H7 (cell line): ENCODE data around the gene CC2D2A. TPM values are rescaled to one million over a fixed set of nuclear protein-coding genes. Genes with fewer than 3 reads are reported as not detected.

Source experiments
- DNase-seq: peaks from one replicate; pipeline ENCODE4 v3.0.0; 2012
- H3K27me3 ChIP-seq: 2 replicates; pipeline ENCODE4 v1.6.0; 2011; ENCODE audit warnings: mild to moderate bottlenecking, low read length; ENCODE audit not compliant: control insufficient read depth, insufficient read depth
- H3K36me3 ChIP-seq: replicated peaks from 2 replicates; pipeline ENCODE4 v1.5.1; 2011; ENCODE audit warnings: low read length; ENCODE audit not compliant: control insufficient read depth, insufficient read depth
- H3K4me3 ChIP-seq: 2 replicates; pipeline ENCODE4 v1.5.1; 2011; ENCODE audit warnings: low read depth, mild to moderate bottlenecking, control low read depth, low read length, moderate library complexity; ENCODE audit not compliant: insufficient read depth
- total RNA-seq: library from RNA; depleted of rRNA; stranded (reverse); fragments of >200 nt; shearing (Covaris generic); gene quantifications from 2 replicates; pipeline ENCODE4 v1.2.3, GENCODE V29; 2014

CC2D2A gene
- total RNA-seq, 1 experiment from 2014 or later: 9.6 TPM

- Histone ChIP-seq H3K36me3 (no peaks in the 10 kb centered on the region), H3K4me3 (no peak overlapping the region), H3K27me3 (no peaks in the 10 kb centered on the region)
- DNase-seq: no peak
These were observed 13.2 kb downstream of the CC2D2A start for GRCh38 chr4:15482842-15483241.

- DNase-seq: no peak
- Histone ChIP-seq H3K4me3 (no peak overlapping the region), H3K27me3 (no peaks in the 10 kb centered on the region), H3K36me3 (no peaks in the 10 kb centered on the region)
These were observed 18.5 kb downstream of the CC2D2A start for GRCh38 chr4:15488136-15488535.

- Histone ChIP-seq H3K27me3 (no peaks in the 10 kb centered on the region), H3K36me3 (no peaks in the 10 kb centered on the region), H3K4me3 (no peak overlapping the region)
- DNase-seq: no peak
These were observed 19.2 kb downstream of the CC2D2A start for GRCh38 chr4:15488658-15489470.

GRCh38 chr4:15489551-15489950 is 19.9 kb downstream of the CC2D2A start:
- no peaks in the 10 kb centered on the region for H3K36me3 ChIP-seq
- H3K27me3 ChIP-seq: no peaks in the 10 kb centered on the region
- no peak overlapping the region for H3K4me3 ChIP-seq
- DNase-seq: no peak

- Histone ChIP-seq H3K36me3 (no peaks in the 10 kb centered on the region), H3K4me3 (no peak overlapping the region), H3K27me3 (no peaks in the 10 kb centered on the region)
- DNase-seq: no peak
These were observed 23.7 kb downstream of the CC2D2A start for GRCh38 chr4:15493411-15493810.

- DNase-seq: no peak
- H3K36me3 ChIP-seq: no peaks in the 10 kb centered on the region
These were observed 25.9 kb downstream of the CC2D2A start for GRCh38 chr4:15495621-15496020.

GRCh38 chr4:15498356-15498755 is 28.7 kb downstream of the CC2D2A start:
- no peaks in the 10 kb centered on the region for H3K27me3 ChIP-seq
- no peaks in the 10 kb centered on the region for H3K36me3 ChIP-seq
- DNase-seq: no peak
- H3K4me3 ChIP-seq: no peak overlapping the region

More at GRCh38 chr4:15495621-15496020, 25.9 kb downstream of the CC2D2A start:
- no peak overlapping the region for H3K4me3 ChIP-seq
- H3K27me3 ChIP-seq: no peaks in the 10 kb centered on the region

- Histone ChIP-seq H3K4me3 (no peak overlapping the region), H3K36me3 (no peaks in the 10 kb centered on the region), H3K27me3 (no peaks in the 10 kb centered on the region)
- DNase-seq: no peak
These were observed 31.0 kb downstream of the CC2D2A start for GRCh38 chr4:15500701-15501100.

- no peaks in the 10 kb centered on the region for H3K36me3 ChIP-seq
- DNase-seq: no peak
These were observed 32.3 kb downstream of the CC2D2A start for GRCh38 chr4:15501941-15502340.

GRCh38 chr4:15502384-15502783 is 32.7 kb downstream of the CC2D2A start:
- no peaks in the 10 kb centered on the region for H3K27me3 ChIP-seq
- no peaks in the 10 kb centered on the region for H3K36me3 ChIP-seq
- H3K4me3 ChIP-seq: no peak overlapping the region
- no peak for DNase-seq

More at GRCh38 chr4:15501941-15502340, 32.3 kb downstream of the CC2D2A start:
- Histone ChIP-seq H3K4me3 (no peak overlapping the region), H3K27me3 (no peaks in the 10 kb centered on the region)

- Histone ChIP-seq H3K36me3 (no peaks in the 10 kb centered on the region), H3K27me3 (no peaks in the 10 kb centered on the region), H3K4me3 (no peak overlapping the region)
- no peak for DNase-seq
These were observed 34.4 kb downstream of the CC2D2A start for GRCh38 chr4:15504041-15504440.

GRCh38 chr4:15506464-15506863 is 36.8 kb downstream of the CC2D2A start:
- no peaks in the 10 kb centered on the region for H3K27me3 ChIP-seq
- no peaks in the 10 kb centered on the region for H3K36me3 ChIP-seq
- DNase-seq: no peak
- no peak overlapping the region for H3K4me3 ChIP-seq

- Histone ChIP-seq H3K27me3 (no peaks in the 10 kb centered on the region), H3K36me3 (no peaks in the 10 kb centered on the region), H3K4me3 (no peak overlapping the region)
- no peak for DNase-seq
These were observed 38.0 kb downstream of the CC2D2A start for GRCh38 chr4:15507679-15508078.

GRCh38 chr4:15510961-15511360 is 41.3 kb downstream of the CC2D2A start:
- DNase-seq: no peak
- Histone ChIP-seq H3K4me3 (no peak overlapping the region), H3K27me3 (no peaks in the 10 kb centered on the region), H3K36me3 (no peaks in the 10 kb centered on the region)

- Histone ChIP-seq H3K27me3 (no peaks in the 10 kb centered on the region), H3K36me3 (no peaks in the 10 kb centered on the region; the same call in 1 of the 2 replicates), H3K4me3 (no peak overlapping the region)
- DNase-seq: no peak
These were observed 43.9 kb downstream of the CC2D2A start for GRCh38 chr4:15513545-15513944.
